Epithelial cell of esophagus (primary cell): ENCODE data around the gene PGAP2.
A peak's percentile ranks its signal among the peaks of the same experiment; 100 is the strongest.
"Not testable (repeated sequence)": the region's sequence is repeated elsewhere in the genome, so short reads cannot be mapped to it uniquely, and the experiment has no call there.

Experiments
- DNase-seq: peaks from one replicate; pipeline ENCODE4 v3.0.0; 2010; ENCODE audit warnings: low read depth
- H3K4me3 ChIP-seq: 2 replicates; pipeline ENCODE4 v1.5.1; 2011; ENCODE audit warnings: mild to moderate bottlenecking, low read length, control low read depth
- TF ChIP-seq, protein P1 (sequence below): IDR thresholded peaks from 2 replicates; pipeline ENCODE4 v1.5.1; 2011; ENCODE audit warnings: low read depth, mild to moderate bottlenecking, low read length, control low read depth, inconsistent platforms; ENCODE audit not compliant: insufficient read depth; ENCODE audit errors: missing control alignments

PGAP2 gene

DNA sequence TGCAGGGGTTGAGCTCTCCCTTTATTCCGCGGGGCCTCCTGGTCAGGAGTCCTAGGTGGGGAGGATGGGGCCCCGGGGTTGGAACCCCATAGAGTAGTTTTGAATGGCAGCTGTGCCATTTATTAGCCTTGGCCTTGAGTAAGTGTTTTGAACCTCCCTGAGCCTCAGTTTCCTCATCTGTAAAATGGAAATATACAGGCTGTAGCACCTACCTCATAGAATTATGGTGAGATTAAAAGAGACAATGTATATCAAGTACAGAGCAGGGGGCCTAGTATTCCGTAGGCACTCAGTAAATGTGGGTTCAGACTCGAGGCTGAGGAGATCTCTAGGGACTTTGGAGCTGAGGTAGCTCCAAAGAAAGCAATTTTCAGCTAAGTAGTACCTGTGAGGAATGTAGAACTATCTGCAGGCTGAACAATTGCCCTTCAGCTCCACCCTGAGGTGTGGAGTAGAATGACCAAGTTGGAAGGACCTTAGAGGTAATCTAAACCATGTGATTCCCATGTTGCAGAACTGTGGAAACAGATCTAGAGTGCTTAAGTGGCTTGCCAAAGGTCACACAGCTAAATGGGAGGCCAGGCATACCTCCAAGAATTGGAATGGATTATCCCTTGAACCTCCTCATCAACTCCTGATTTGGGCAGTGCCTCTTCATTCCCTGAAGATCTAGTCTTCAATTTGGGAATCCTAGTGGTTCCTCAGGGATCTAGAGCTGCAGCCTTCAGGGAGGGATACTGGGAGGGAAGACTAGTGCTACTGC lies 682 bp downstream of the PGAP2 start:
- TF ChIP-seq, protein P1, sequence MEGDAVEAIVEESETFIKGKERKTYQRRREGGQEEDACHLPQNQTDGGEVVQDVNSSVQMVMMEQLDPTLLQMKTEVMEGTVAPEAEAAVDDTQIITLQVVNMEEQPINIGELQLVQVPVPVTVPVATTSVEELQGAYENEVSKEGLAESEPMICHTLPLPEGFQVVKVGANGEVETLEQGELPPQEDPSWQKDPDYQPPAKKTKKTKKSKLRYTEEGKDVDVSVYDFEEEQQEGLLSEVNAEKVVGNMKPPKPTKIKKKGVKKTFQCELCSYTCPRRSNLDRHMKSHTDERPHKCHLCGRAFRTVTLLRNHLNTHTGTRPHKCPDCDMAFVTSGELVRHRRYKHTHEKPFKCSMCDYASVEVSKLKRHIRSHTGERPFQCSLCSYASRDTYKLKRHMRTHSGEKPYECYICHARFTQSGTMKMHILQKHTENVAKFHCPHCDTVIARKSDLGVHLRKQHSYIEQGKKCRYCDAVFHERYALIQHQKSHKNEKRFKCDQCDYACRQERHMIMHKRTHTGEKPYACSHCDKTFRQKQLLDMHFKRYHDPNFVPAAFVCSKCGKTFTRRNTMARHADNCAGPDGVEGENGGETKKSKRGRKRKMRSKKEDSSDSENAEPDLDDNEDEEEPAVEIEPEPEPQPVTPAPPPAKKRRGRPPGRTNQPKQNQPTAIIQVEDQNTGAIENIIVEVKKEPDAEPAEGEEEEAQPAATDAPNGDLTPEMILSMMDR = peak; percentile 65
- DNase-seq = peak; percentile 82

DNA sequence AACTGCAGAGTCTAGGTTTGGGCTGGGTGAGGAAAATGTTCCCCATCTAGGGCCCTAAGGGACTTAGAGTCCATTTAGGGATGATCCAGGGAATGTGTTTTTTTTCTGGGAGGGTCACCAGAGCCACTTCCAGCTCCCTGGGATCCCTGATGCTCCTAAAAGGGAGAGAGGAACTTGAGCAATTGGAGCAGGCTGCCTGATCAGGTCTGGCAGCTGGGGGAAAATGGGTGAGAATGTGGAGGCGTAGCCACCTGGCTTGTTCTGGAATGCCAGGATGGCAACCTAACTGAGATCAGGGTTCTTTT lies 1.2 kb downstream of the PGAP2 start:
- peak; percentile 25 for DNase-seq
- H3K4me3 ChIP-seq = no peak overlapping the region
- TF ChIP-seq, protein P1 = no peak

More for the DNA sequence above, 682 bp downstream of the PGAP2 start:
- H3K4me3 ChIP-seq = peak overlapping the region; percentile 81

DNA sequence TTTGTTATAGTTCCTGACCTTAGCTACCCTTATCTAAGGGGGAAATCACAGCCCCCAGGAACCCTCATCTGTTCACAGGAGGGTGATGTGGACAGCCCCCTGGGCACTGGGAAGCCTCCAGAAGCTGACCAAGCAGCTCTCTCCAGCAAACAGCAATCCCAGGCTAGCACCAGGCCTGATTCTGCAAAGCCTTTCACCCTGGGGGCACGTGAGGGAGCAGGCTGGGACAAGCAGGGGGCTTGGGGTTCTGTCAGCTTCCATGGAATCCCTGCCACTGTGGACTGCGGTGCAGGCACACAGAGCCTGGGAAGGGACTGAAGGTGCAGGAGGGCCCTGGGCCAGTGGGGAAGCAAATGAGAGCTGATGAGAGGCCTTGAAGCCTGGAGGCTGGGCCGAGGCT lies 2.1 kb downstream of the PGAP2 start:
- TF ChIP-seq, protein P1 = no peak
- no peak for DNase-seq
- no peak overlapping the region for H3K4me3 ChIP-seq

DNA sequence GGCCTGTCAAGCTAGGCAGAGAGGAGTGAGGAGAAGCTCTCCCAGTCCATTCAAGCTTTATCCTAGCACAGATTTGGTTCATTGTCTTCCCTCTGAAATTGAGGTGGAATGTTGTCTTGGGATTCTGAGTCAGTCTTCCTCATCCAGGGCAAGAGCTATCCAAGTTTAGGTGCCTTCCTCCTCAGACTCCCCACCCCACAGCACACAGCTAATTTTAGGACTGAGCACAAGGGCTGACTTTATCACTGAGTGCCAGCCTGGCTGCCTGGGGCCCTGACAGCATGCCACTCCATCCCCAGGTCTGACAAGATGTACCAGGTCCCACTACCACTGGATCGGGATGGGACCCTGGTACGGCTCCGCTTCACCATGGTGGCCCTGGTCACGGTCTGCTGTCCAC lies 2.6 kb downstream of the PGAP2 start:
- TF ChIP-seq, protein P1 = no peak
- DNase-seq = no peak
- H3K4me3 ChIP-seq = no peak overlapping the region

DNA sequence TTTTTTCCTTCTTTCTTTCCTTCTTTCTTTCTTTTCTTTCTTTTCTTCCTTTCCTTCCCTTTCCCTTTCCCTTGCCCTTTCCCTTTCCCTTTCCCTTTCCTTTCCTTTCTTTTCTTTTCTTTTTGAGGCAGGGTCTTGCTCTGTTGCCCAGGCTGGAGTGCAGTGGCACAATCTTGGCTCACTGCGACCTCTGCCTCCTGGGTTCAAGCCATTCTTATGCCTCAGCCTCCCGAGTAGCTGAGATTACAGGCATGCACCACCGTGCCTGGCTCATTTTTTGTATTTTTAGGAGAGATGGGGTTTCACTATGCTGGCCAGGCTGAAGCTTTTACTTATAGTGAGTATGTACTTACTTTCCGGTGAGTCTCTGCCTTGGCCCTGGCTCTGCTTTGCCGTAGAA lies 6.5 kb downstream of the PGAP2 start:
- not testable (repeated sequence) for DNase-seq

DNA sequence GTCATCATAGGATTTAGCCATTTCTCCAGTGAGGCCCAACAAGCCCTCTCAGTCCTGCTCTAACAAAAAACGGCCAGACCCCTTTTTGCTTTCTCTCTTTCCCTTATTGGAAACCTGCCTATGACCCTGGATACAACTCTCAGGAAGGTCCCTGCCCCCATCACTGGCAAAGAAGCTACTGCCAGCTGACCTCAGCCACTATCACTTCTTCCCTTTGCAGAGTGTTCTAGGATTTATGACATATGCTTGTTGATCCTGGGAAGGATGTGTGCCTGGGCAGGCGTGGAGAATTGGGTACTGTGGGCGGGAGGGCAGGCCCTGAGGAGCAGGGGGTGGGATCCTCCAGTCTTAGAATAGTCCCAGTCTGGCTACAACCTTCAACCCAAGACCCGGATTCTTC lies 7.5 kb downstream of the PGAP2 start:
- H3K4me3 ChIP-seq = no peak overlapping the region
- DNase-seq = no peak
- TF ChIP-seq, protein P1 = no peak

More for the DNA sequence above, 6.5 kb downstream of the PGAP2 start:
- not testable (repeated sequence) for H3K4me3 ChIP-seq

DNA sequence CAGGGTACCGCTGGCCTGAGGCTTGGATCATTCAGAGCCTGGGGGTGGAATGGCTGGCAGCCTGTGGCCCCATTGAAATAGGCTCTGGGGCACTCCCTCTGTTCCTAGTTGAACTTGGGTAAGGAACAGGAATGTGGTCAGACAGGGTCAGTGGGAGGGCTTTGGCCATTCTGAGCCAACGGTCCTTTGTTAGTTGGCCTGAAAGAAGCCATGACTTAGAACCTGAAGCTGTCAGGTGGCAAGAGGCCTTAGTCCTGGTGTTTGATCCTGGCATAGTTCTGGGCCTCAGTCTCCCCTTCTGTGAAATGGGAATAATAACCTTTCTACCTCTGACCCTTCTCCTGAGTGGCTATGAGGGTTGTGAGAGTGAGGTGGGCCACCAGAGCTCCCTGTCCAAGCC lies 8.3 kb downstream of the PGAP2 start:
- TF ChIP-seq, protein P1 = no peak
- H3K4me3 ChIP-seq = no peak overlapping the region
- DNase-seq = no peak
